ENCODE measurements around the gene ADARB2. TPM values are rescaled to one million over a fixed set of nuclear protein-coding genes. Genes with fewer than 3 reads are reported as not detected.

Gene ADARB2
- total and polyA plus RNA-seq, 2 experiments from 2014 or later: 2.0 to 5.0 TPM

DNA sequence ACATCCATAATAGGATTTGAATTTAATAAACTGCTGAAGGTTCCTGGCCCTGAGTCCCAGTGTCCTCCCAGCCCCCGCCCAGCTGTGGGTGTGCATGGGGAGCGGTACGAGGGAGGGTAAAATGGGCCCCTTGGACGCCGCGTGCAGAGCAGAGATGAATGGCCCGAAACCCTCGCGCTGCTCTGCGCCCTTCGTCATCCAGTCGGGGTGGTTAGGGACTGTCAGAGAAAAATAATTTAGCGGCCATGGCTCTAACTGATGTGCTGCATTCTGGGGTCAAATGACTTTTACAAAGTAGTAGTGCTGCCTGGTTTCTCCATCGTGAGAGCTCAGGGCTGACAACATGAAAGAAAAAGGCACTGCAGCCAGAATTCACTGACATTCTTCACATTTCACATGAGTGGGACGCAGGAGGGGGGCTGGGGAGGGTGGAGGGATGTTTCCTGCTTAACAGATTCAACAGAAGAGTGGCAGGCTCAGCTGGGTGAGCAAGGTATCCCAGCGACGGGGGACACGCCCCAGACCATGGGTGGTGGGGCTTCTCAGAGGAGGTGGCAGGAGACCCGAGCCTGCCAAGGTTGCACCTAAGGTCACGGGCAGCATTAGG, 376.7 kb downstream of the ADARB2 start:
- H3K4me1 Mint-ChIP-seq: peaks cover 42% of the 10 kb centered on the region
- peaks cover 18% of the 10 kb centered on the region for H3K4me1 ChIP-seq (ENCODE audit: insufficient read depth)
- H3K27ac Mint-ChIP-seq: peak overlapping the region; percentile 67
- H3F3A ChIP-seq (replicated peaks; ENCODE audit: low read depth): peaks cover 3% of the 10 kb centered on the region; the same call in 1 of the 2 replicates
- peak; percentile 45 for ATAC-seq
- no peaks in the 10 kb centered on the region; the same call in 1 of the 2 replicates for H3K9me2 ChIP-seq (ENCODE audit: insufficient read depth)
- H3K4me2 ChIP-seq: peak overlapping the region; percentile 40; the same call in 1 of the 2 replicates
- H3K4me3 ChIP-seq: no peak overlapping the region
- H3K27ac ChIP-seq (ENCODE audit: low read depth): peak overlapping the region; percentile 76; the same call in 1 of the 2 replicates
- H2AFZ ChIP-seq: peak overlapping the region; percentile 66; the same call in 1 of the 2 replicates
- no peaks in the 10 kb centered on the region for H3K9me3 Mint-ChIP-seq
- H3K4me3 Mint-ChIP-seq: no peak overlapping the region
- H3K27me3 ChIP-seq (ENCODE audit: insufficient read depth): no peaks in the 10 kb centered on the region
- H3K79me2 ChIP-seq (replicated peaks; ENCODE audit: insufficient read depth): no peaks in the 10 kb centered on the region
- TF ChIP-seq EZH2phosphoT487 (IDR thresholded peaks at IDR 0.05; ENCODE audit: unreplicated experiment): no peak
- no peak for TF ChIP-seq ZNF114 (CRISPR knock-in tag; IDR thresholded peaks at IDR 0.05)
- H4K20me1 ChIP-seq (replicated peaks; ENCODE audit: insufficient read depth): no peaks in the 10 kb centered on the region
- H3K36me3 ChIP-seq (ENCODE audit: insufficient read depth): no peaks in the 10 kb centered on the region
- H3K27me3 Mint-ChIP-seq (ENCODE audit: insufficient read depth, low read depth, poor library complexity): peaks cover 6% of the 10 kb centered on the region
- no peaks in the 10 kb centered on the region for H3K36me3 Mint-ChIP-seq (ENCODE audit: low read depth)
- peak; percentile 56 for DNase-seq (ENCODE audit: low spot score)

- H3K36me3 Mint-ChIP-seq (ENCODE audit: low read depth): no peaks in the 10 kb centered on the region
- peak; percentile 76 for ATAC-seq
These were observed 377.2 kb downstream of the ADARB2 start for GRCh38 chr10:1360011-1360557.

More at GRCh38 chr10:1360011-1360557, 377.2 kb downstream of the ADARB2 start:
- Histone ChIP-seq H3K4me3 (no peak overlapping the region), H3K79me2 (replicated peaks; ENCODE audit: insufficient read depth) (no peaks in the 10 kb centered on the region), H3K36me3 (ENCODE audit: insufficient read depth) (no peaks in the 10 kb centered on the region), H3K4me1 (ENCODE audit: insufficient read depth) (peaks cover 18% of the 10 kb centered on the region), H4K20me1 (replicated peaks; ENCODE audit: insufficient read depth) (no peaks in the 10 kb centered on the region), H3K27me3 (ENCODE audit: insufficient read depth) (no peaks in the 10 kb centered on the region), H3K4me2 (peak overlapping the region; percentile 40; the same call in 1 of the 2 replicates), H3K27ac (ENCODE audit: low read depth) (peak overlapping the region; percentile 76; the same call in 1 of the 2 replicates), H3F3A (replicated peaks; ENCODE audit: low read depth) (peaks cover 3% of the 10 kb centered on the region; the same call in 1 of the 2 replicates), H3K9me2 (ENCODE audit: insufficient read depth) (no peaks in the 10 kb centered on the region; the same call in 1 of the 2 replicates), H2AFZ (peak overlapping the region; percentile 66; the same call in 1 of the 2 replicates)
- peaks cover 6% of the 10 kb centered on the region for H3K27me3 Mint-ChIP-seq (ENCODE audit: insufficient read depth, low read depth, poor library complexity)
- no peak overlapping the region for H3K4me3 Mint-ChIP-seq
- TF ChIP-seq NANOG (IDR thresholded peaks at IDR 0.05; ENCODE audit: borderline replicate concordance) (no peak), EZH2 (IDR thresholded peaks at IDR 0.05; ENCODE audit: low read depth, unreplicated experiment) (no peak), REST (IDR thresholded peaks at IDR 0.05; ENCODE audit: unreplicated experiment) (no peak), JUNB (IDR thresholded peaks at IDR 0.05; ENCODE audit: unreplicated experiment) (no peak), CREB1 (CRISPR knock-in tag; IDR thresholded peaks at IDR 0.05; ENCODE audit: low read depth) (no peak), ZNF331 (CRISPR knock-in tag; IDR thresholded peaks at IDR 0.05; ENCODE audit: low read depth) (no peak), ZNF114 (CRISPR knock-in tag; IDR thresholded peaks at IDR 0.05) (no peak), CTCF (conservative IDR thresholded peaks at IDR 0.05; ENCODE audit: low read depth in 2 of 2) (peak; percentile 68 to 85)
- H3K4me1 Mint-ChIP-seq: peaks cover 43% of the 10 kb centered on the region
- DNase-seq (ENCODE audit: low spot score): peak; percentile 78
- H3K27ac Mint-ChIP-seq: no peak overlapping the region
- no peaks in the 10 kb centered on the region for H3K9me3 Mint-ChIP-seq
